Osteoblast (primary cell): ENCODE results near the gene LTBP1. TPM values are rescaled to one million over a fixed set of nuclear protein-coding genes. Genes with fewer than 3 reads are reported as not detected.

ENCODE experiments used
- DNase-seq: peaks from one replicate; pipeline ENCODE4 v3.0.0; 2011; ENCODE audit warnings: low spot score, mixed read lengths; ENCODE audit not compliant: insufficient read length; ENCODE audit errors: missing footprints
- H2AFZ ChIP-seq: 2 replicates; pipeline ENCODE4 v1.6.0; 2011; ENCODE audit warnings: mild to moderate bottlenecking, low read length
- H3K27ac ChIP-seq: 2 replicates; pipeline ENCODE4 v1.5.1; 2011; ENCODE audit warnings: mild to moderate bottlenecking, low read depth, low read length, moderate library complexity
- H3K27me3 ChIP-seq: 2 replicates; pipeline ENCODE4 v1.6.0; 2012; ENCODE audit warnings: mild to moderate bottlenecking, control low read depth, inconsistent platforms, low read length, moderate library complexity; ENCODE audit not compliant: insufficient read depth
- H3K36me3 ChIP-seq: 2 replicates; pipeline ENCODE4 v1.5.1; 2011; ENCODE audit warnings: mild to moderate bottlenecking, low read length, control low read depth, moderate library complexity; ENCODE audit not compliant: insufficient read depth
- H3K4me1 ChIP-seq: 2 replicates; pipeline ENCODE4 v1.5.1; 2011; ENCODE audit warnings: mild to moderate bottlenecking, low read length, control low read depth, moderate library complexity; ENCODE audit not compliant: insufficient read depth
- H3K4me2 ChIP-seq: 2 replicates; pipeline ENCODE4 v1.6.0; 2011; ENCODE audit warnings: mild to moderate bottlenecking, low read length; ENCODE audit not compliant: insufficient read depth
- H3K4me3 ChIP-seq: fragments of 200-600 bp; sonication (generic); 3 replicates; pipeline ENCODE4 v1.5.1; 2012; ENCODE audit warnings: mild to moderate bottlenecking, low read length, inconsistent platforms; ENCODE audit not compliant: insufficient read depth
- H3K79me2 ChIP-seq: 2 replicates; pipeline ENCODE4 v1.6.0; 2012; ENCODE audit warnings: mild to moderate bottlenecking, low read length, control low read depth, inconsistent platforms; ENCODE audit not compliant: insufficient read depth
- H3K9me3 ChIP-seq: 2 replicates; pipeline ENCODE4 v1.5.1; 2011; ENCODE audit warnings: low read depth, low read length, control low read depth
- H4K20me1 ChIP-seq: 2 replicates; pipeline ENCODE4 v1.6.0; 2012; ENCODE audit warnings: mild to moderate bottlenecking, low read length, control low read depth; ENCODE audit not compliant: insufficient read depth
- CTCF ChIP-seq: IDR thresholded peaks from 2 replicates; pipeline ENCODE4 v1.5.1; 2011; ENCODE audit warnings: mild to moderate bottlenecking, low read depth, low read length, moderate library complexity; ENCODE audit errors: extremely low read depth
- total RNA-seq: library from RNA; depleted of rRNA; stranded (reverse); fragments of >200 nt; gene quantifications from 2 replicates; pipeline ENCODE4 v1.2.3, GENCODE V29; 2012

LTBP1 gene
- total RNA-seq, 1 donor, result 224 TPM

DNA sequence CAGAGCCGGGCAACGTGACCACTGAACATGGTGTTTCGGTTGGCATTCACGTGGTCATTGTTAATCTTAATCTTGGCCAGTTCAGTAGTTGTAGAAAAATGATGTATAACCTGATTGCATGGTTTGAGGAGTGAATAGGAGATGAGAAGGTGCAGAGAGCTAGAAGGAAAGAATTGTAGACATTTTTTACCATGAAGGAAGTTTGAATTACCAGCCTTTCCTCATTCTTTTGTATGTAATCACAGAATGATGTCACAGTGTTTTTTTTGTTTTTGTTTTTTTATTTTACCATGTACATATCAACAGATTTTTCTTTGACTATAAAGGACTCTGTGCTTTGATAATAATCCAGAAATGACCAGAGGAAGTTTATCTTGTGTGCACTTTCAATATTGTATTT is 126.3 kb downstream of the LTBP1 start:
- peak overlapping the region; percentile 18 for H2AFZ ChIP-seq
- H3K4me1 ChIP-seq, result peaks cover 36% of the 10 kb centered on the region
- H3K9me3 ChIP-seq, result no peaks in the 10 kb centered on the region
- no peaks in the 10 kb centered on the region for H3K79me2 ChIP-seq
- peak overlapping the region; percentile 34 for H3K27ac ChIP-seq
- no peaks in the 10 kb centered on the region for H4K20me1 ChIP-seq
- H3K4me2 ChIP-seq, result no peak overlapping the region
- no peak for TF ChIP-seq CTCF
- H3K4me3 ChIP-seq, result no peak overlapping the region
- peak; percentile 73 for DNase-seq
- H3K36me3 ChIP-seq, result no peaks in the 10 kb centered on the region
- no peaks in the 10 kb centered on the region for H3K27me3 ChIP-seq

GRCh38 chr2:33074197-33074596 is 127.4 kb downstream of the LTBP1 start:
- DNase-seq, result no peak
- Histone ChIP-seq H4K20me1 (no peaks in the 10 kb centered on the region), H2AFZ (no peak overlapping the region), H3K4me3 (no peak overlapping the region), H3K27me3 (no peaks in the 10 kb centered on the region), H3K4me1 (peaks cover 24% of the 10 kb centered on the region), H3K36me3 (no peaks in the 10 kb centered on the region), H3K4me2 (no peak overlapping the region), H3K27ac (no peak overlapping the region), H3K9me3 (no peaks in the 10 kb centered on the region), H3K79me2 (no peaks in the 10 kb centered on the region)
- no peak for TF ChIP-seq CTCF

GRCh38 chr2:33077311-33077710 is 130.6 kb downstream of the LTBP1 start:
- DNase-seq, result no peak
- Histone ChIP-seq H2AFZ (no peak overlapping the region), H3K4me1 (peaks cover 5% of the 10 kb centered on the region), H3K9me3 (no peaks in the 10 kb centered on the region), H3K4me2 (no peak overlapping the region), H3K4me3 (no peak overlapping the region), H3K27me3 (no peaks in the 10 kb centered on the region), H3K27ac (no peak overlapping the region), H3K36me3 (no peaks in the 10 kb centered on the region), H3K79me2 (no peaks in the 10 kb centered on the region), H4K20me1 (no peaks in the 10 kb centered on the region)
- no peak for TF ChIP-seq CTCF

- H4K20me1 ChIP-seq, result no peaks in the 10 kb centered on the region
- no peaks in the 10 kb centered on the region for H3K27me3 ChIP-seq
- no peak overlapping the region for H2AFZ ChIP-seq
- no peak overlapping the region for H3K4me3 ChIP-seq
- TF ChIP-seq CTCF, result no peak
- no peaks in the 10 kb centered on the region for H3K9me3 ChIP-seq
- no peak for DNase-seq
- no peaks in the 10 kb centered on the region for H3K79me2 ChIP-seq
- H3K36me3 ChIP-seq, result no peaks in the 10 kb centered on the region
- H3K4me2 ChIP-seq, result no peak overlapping the region
- H3K27ac ChIP-seq, result no peak overlapping the region
- peaks cover 2% of the 10 kb centered on the region for H3K4me1 ChIP-seq
These were observed 131.1 kb downstream of the LTBP1 start for GRCh38 chr2:33077844-33078243.
